GM12878 (cell line): ENCODE data around the gene HSD11B1.

Experiments used
- CTCF ChIP-seq, 3 experiments: IDR thresholded peaks in 2 of 3; conservative IDR thresholded peaks in 1 of 3; 2 replicates each; pipeline ENCODE4 v1.5.1; 2011; ENCODE audit warnings: low read depth in 3 of 3, low read length in 3 of 3, mild to moderate bottlenecking in 3 of 3, control low read depth in 2 of 3, moderate library complexity in 2 of 3, inconsistent platforms in 1 of 3, mixed read lengths in 1 of 3; ENCODE audit not compliant: control insufficient read depth in 2 of 3, insufficient read depth in 1 of 3; ENCODE audit errors: extremely low read depth in 1 of 3
- EZH2 ChIP-seq: IDR thresholded peaks from 2 replicates; pipeline ENCODE4 v1.6.1; 2012; ENCODE audit warnings: low read depth, mild to moderate bottlenecking, control low read depth, inconsistent platforms, low read length, borderline replicate concordance; ENCODE audit not compliant: control insufficient read depth
- RAD51 ChIP-seq: fragments of 450-650 bp; IDR thresholded peaks from 2 replicates; pipeline ENCODE4 v1.6.1; 2016; ENCODE audit warnings: moderate library complexity, mild to moderate bottlenecking, inconsistent platforms
- RFX5 ChIP-seq: IDR thresholded peaks from 2 replicates; pipeline ENCODE4 v1.6.1; 2011; ENCODE audit warnings: low read depth, low read length, improper control_type of control experiment
- SMC3 ChIP-seq: IDR thresholded peaks from 2 replicates; pipeline ENCODE4 v1.6.1; 2011; ENCODE audit warnings: low read length, improper control_type of control experiment, borderline replicate concordance

GRCh38 chr1:209742409-209743144, 37.9 kb downstream of the HSD11B1 start:
- TF ChIP-seq CTCF (IDR thresholded peaks at IDR 0.05 in 2 of 3, conservative IDR thresholded peaks at IDR 0.05 in 1 of 3; ENCODE audit: control insufficient read depth in 2 of 3, extremely low read depth in 1 of 3, insufficient read depth in 1 of 3, low read depth in 3 of 3, low read length in 3 of 3): no peak
- TF ChIP-seq EZH2: no peak
- TF ChIP-seq SMC3: no peak
- no peak for TF ChIP-seq RAD51
- TF ChIP-seq RFX5: no peak
